Astrocyte (in vitro differentiated cells and primary cell): Measurements from ENCODE around the gene ACADSB. TPM values are rescaled to one million over a fixed set of nuclear protein-coding genes. Genes with fewer than 3 reads are reported as not detected.

Experiments
- DNase-seq: peaks from one replicate; pipeline ENCODE4 v3.0.0-alpha.2; 2010; ENCODE audit warnings: low read depth
- FAIRE-seq: peaks from 2 replicates; lab custom pipeline; 2011; peaks lifted over from hg19 to GRCh38; lab: Jason Lieb, UNC
- H2AFZ ChIP-seq: 2 replicates; pipeline ENCODE4 v1.6.0; 2012; ENCODE audit warnings: low read depth, low read length, inconsistent platforms
- H3K27ac ChIP-seq: 2 replicates; pipeline ENCODE4 v1.5.1; 2011; ENCODE audit warnings: low read depth, low read length, inconsistent platforms
- H3K27me3 ChIP-seq: 2 replicates; pipeline ENCODE4 v1.6.0; 2011; ENCODE audit warnings: low read length, inconsistent platforms; ENCODE audit not compliant: insufficient read depth
- H3K36me3 ChIP-seq: 2 replicates; pipeline ENCODE4 v1.5.1; 2011; ENCODE audit warnings: low read length, inconsistent platforms; ENCODE audit not compliant: insufficient read depth
- H3K4me1 ChIP-seq: 2 replicates; pipeline ENCODE4 v1.5.1; 2011; ENCODE audit warnings: low read length, inconsistent platforms; ENCODE audit not compliant: insufficient read depth
- H3K4me2 ChIP-seq: 2 replicates; pipeline ENCODE4 v1.6.0; 2012; ENCODE audit warnings: low read length, inconsistent platforms
- H3K4me3 ChIP-seq: 2 replicates; pipeline ENCODE4 v1.5.1; 2011; ENCODE audit warnings: low read depth, mild to moderate bottlenecking, low read length, inconsistent platforms; ENCODE audit not compliant: insufficient read depth
- H3K79me2 ChIP-seq: 2 replicates; pipeline ENCODE4 v1.6.0; 2012; ENCODE audit warnings: mild to moderate bottlenecking, low read length, inconsistent platforms; ENCODE audit not compliant: insufficient read depth
- H3K9ac ChIP-seq: 2 replicates; pipeline ENCODE4 v1.6.0; 2012; ENCODE audit warnings: mild to moderate bottlenecking, low read length, inconsistent platforms
- H3K9me3 ChIP-seq: 2 replicates; pipeline ENCODE4 v1.5.1; 2012; ENCODE audit warnings: low read depth, mild to moderate bottlenecking, low read length, inconsistent platforms; ENCODE audit not compliant: insufficient read depth
- H4K20me1 ChIP-seq: 2 replicates; pipeline ENCODE4 v1.6.0; 2012; ENCODE audit warnings: low read length, inconsistent platforms; ENCODE audit not compliant: insufficient read depth
- H3K27ac Mint-ChIP-seq: one replicate; pipeline ENCODE4 v1.8.0; 2021; ENCODE audit warnings: mild to moderate bottlenecking, mixed read lengths; ENCODE audit not compliant: unreplicated experiment
- H3K27me3 Mint-ChIP-seq: one replicate; pipeline ENCODE4 v1.8.0; 2021; ENCODE audit warnings: low read depth, mixed read lengths; ENCODE audit not compliant: unreplicated experiment
- H3K36me3 Mint-ChIP-seq: one replicate; pipeline ENCODE4 v1.8.0; 2021; ENCODE audit warnings: low read depth, mixed read lengths; ENCODE audit not compliant: unreplicated experiment
- H3K4me1 Mint-ChIP-seq: one replicate; pipeline ENCODE4 v1.8.0; 2021; ENCODE audit warnings: low read depth, mixed read lengths; ENCODE audit not compliant: unreplicated experiment
- H3K4me3 Mint-ChIP-seq: one replicate; pipeline ENCODE4 v1.8.0; 2021; ENCODE audit warnings: mild to moderate bottlenecking, moderate library complexity, mixed read lengths; ENCODE audit not compliant: unreplicated experiment
- H3K9me3 Mint-ChIP-seq: one replicate; pipeline ENCODE4 v1.8.0; 2021; ENCODE audit warnings: mild to moderate bottlenecking, mixed read lengths; ENCODE audit not compliant: unreplicated experiment
- EZH2 ChIP-seq: IDR thresholded peaks from 2 replicates; pipeline ENCODE4 v1.6.1; 2012; ENCODE audit warnings: mild to moderate bottlenecking, low read length, inconsistent platforms; ENCODE audit not compliant: insufficient read depth
- total RNA-seq: library from RNA; stranded (reverse); gene quantifications from 2 replicates; pipeline ENCODE4 v1.2.1, GENCODE V29; 2021
- TF ChIP-seq, protein P1 (sequence below): IDR thresholded peaks from 2 replicates; pipeline ENCODE4 v1.5.1; 2011; ENCODE audit warnings: low read depth, mild to moderate bottlenecking, inconsistent platforms, low read length, moderate library complexity; ENCODE audit not compliant: insufficient read depth

Gene ACADSB
- total RNA-seq, 1 donor from 2014 or later, result 10.0 TPM

DNA sequence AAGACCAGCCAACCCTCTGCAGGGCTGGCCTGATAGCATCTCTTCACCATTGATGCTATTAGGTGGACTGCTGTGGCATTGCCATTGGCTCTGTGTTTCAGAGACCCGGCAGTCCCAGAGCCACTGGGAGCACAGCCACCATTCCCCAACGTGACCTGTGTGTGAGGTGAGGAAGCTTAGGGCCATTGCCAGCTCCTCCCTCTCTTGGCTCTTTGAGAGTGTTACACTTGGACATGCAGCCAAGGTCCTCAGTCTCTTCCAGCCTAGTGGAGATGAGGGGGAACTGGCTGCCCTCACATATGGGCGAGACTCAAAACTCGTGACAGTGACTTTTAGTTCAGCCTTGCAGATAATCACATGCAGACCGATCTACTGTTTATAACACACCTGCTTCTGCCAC lies 87.6 kb downstream of the ACADSB start:
- no peaks in the 10 kb centered on the region for H4K20me1 ChIP-seq
- H3K36me3 Mint-ChIP-seq, result peaks cover 1% of the 10 kb centered on the region
- H3K4me3 Mint-ChIP-seq, result no peak overlapping the region
- no peak overlapping the region for H3K27ac ChIP-seq
- no peaks in the 10 kb centered on the region for H3K79me2 ChIP-seq
- no peak overlapping the region for H3K9ac ChIP-seq
- H3K9me3 Mint-ChIP-seq, result no peaks in the 10 kb centered on the region
- no peak for FAIRE-seq
- H3K4me1 Mint-ChIP-seq, result no peaks in the 10 kb centered on the region
- no peak for DNase-seq
- no peak overlapping the region for H3K4me2 ChIP-seq
- H3K27me3 ChIP-seq, result no peaks in the 10 kb centered on the region
- H3K27me3 Mint-ChIP-seq, result peaks cover 46% of the 10 kb centered on the region
- H3K4me3 ChIP-seq, result no peak overlapping the region
- H2AFZ ChIP-seq, result no peak overlapping the region
- H3K4me1 ChIP-seq, result no peaks in the 10 kb centered on the region
- H3K36me3 ChIP-seq, result no peaks in the 10 kb centered on the region
- TF ChIP-seq, protein P1, sequence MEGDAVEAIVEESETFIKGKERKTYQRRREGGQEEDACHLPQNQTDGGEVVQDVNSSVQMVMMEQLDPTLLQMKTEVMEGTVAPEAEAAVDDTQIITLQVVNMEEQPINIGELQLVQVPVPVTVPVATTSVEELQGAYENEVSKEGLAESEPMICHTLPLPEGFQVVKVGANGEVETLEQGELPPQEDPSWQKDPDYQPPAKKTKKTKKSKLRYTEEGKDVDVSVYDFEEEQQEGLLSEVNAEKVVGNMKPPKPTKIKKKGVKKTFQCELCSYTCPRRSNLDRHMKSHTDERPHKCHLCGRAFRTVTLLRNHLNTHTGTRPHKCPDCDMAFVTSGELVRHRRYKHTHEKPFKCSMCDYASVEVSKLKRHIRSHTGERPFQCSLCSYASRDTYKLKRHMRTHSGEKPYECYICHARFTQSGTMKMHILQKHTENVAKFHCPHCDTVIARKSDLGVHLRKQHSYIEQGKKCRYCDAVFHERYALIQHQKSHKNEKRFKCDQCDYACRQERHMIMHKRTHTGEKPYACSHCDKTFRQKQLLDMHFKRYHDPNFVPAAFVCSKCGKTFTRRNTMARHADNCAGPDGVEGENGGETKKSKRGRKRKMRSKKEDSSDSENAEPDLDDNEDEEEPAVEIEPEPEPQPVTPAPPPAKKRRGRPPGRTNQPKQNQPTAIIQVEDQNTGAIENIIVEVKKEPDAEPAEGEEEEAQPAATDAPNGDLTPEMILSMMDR, result no peak
- TF ChIP-seq EZH2, result no peak
- H3K27ac Mint-ChIP-seq, result no peak overlapping the region
- no peaks in the 10 kb centered on the region for H3K9me3 ChIP-seq

DNA sequence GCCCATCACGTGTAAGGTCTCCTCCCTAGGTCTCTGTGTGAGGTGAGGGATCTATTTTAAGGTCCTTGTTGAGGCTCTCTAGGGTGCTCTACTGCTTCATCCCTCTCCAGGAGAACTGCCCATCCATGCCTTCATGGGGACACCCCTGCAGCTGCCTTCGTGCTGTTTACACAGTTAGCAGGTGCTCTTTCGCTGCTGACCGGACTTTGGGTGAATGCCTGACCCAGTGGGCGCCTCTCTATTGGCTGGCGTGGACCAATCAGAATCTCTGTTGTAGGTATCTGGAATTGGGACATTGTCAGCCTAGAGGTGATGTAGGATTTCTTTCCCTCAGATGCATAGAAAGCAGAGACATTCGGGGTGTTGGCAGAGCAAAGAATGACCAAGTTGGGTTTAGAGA lies 88.2 kb downstream of the ACADSB start:
- DNase-seq, result no peak
- no peak for TF ChIP-seq EZH2
- TF ChIP-seq, protein P1, result no peak
- no peak for FAIRE-seq
- no peak overlapping the region for H3K27ac ChIP-seq
- Mint-ChIP-seq H3K36me3 (peaks cover 1% of the 10 kb centered on the region), H3K4me1 (no peaks in the 10 kb centered on the region), H3K9me3 (no peaks in the 10 kb centered on the region), H3K4me3 (no peak overlapping the region), H3K27ac (no peak overlapping the region), H3K27me3 (peaks cover 49% of the 10 kb centered on the region)
- no peak overlapping the region for H3K4me2 ChIP-seq
- no peaks in the 10 kb centered on the region for H4K20me1 ChIP-seq
- no peak overlapping the region for H2AFZ ChIP-seq
- H3K27me3 ChIP-seq, result no peaks in the 10 kb centered on the region
- H3K4me1 ChIP-seq, result no peaks in the 10 kb centered on the region
- H3K9me3 ChIP-seq, result no peaks in the 10 kb centered on the region
- no peaks in the 10 kb centered on the region for H3K36me3 ChIP-seq
- no peak overlapping the region for H3K9ac ChIP-seq
- H3K4me3 ChIP-seq, result no peak overlapping the region
- H3K79me2 ChIP-seq, result no peaks in the 10 kb centered on the region

DNA sequence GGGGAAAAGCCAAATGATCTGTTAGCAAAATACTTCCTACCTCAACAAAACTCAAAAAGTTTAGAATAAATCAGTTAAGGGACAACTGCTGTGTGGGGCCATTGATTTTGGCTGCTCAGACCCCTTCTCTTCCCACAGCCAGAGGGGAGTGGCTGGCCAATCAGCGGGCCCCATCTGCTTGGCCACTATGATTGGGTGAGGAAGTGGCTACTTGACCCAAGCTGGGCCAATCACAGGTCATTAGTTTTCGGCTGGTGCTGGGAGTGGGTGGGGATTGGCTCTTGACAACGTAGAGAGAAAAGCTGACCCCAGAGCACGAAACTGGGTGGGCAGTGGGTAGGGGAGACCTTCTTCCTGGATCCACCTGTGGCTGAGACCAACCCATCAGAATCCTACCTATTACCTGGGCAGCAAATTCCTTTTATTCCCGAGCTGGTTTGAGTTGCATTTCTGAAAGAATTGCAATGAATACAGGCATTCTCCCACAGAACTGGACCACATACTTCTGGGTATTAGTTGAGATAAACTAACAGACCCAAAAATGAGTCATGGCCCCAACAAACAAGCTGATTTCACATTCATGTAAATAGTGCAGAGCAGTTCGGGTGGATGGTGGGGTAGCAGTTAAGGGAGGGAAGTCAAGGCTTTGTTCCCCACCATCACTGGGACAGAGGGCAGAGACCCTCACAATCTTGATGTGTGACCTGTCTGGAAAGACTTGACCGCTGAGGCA lies 91.4 kb downstream of the ACADSB start:
- peaks cover 26% of the 10 kb centered on the region for H3K27me3 Mint-ChIP-seq
- H3K79me2 ChIP-seq, result no peaks in the 10 kb centered on the region
- no peaks in the 10 kb centered on the region for H4K20me1 ChIP-seq

More for the DNA sequence above, 91.4 kb downstream of the ACADSB start:
- Mint-ChIP-seq H3K36me3 (peaks cover 1% of the 10 kb centered on the region), H3K9me3 (no peaks in the 10 kb centered on the region), H3K4me3 (no peak overlapping the region), H3K4me1 (no peaks in the 10 kb centered on the region), H3K27ac (no peak overlapping the region)
- no peaks in the 10 kb centered on the region for H3K36me3 ChIP-seq
- no peak for FAIRE-seq
- no peak overlapping the region for H3K27ac ChIP-seq
- no peaks in the 10 kb centered on the region for H3K9me3 ChIP-seq
- H3K9ac ChIP-seq, result no peak overlapping the region
- H3K4me2 ChIP-seq, result no peak overlapping the region
- H3K4me1 ChIP-seq, result no peaks in the 10 kb centered on the region
- DNase-seq, result no peak
- H3K27me3 ChIP-seq, result no peaks in the 10 kb centered on the region
- H2AFZ ChIP-seq, result no peak overlapping the region
- H3K4me3 ChIP-seq, result no peak overlapping the region
- TF ChIP-seq, protein P1, result no peak
- no peak for TF ChIP-seq EZH2
